ENCODE results near the gene TAGAP.
A peak's percentile ranks its signal among the peaks of the same experiment; 100 is the strongest.

DNA sequence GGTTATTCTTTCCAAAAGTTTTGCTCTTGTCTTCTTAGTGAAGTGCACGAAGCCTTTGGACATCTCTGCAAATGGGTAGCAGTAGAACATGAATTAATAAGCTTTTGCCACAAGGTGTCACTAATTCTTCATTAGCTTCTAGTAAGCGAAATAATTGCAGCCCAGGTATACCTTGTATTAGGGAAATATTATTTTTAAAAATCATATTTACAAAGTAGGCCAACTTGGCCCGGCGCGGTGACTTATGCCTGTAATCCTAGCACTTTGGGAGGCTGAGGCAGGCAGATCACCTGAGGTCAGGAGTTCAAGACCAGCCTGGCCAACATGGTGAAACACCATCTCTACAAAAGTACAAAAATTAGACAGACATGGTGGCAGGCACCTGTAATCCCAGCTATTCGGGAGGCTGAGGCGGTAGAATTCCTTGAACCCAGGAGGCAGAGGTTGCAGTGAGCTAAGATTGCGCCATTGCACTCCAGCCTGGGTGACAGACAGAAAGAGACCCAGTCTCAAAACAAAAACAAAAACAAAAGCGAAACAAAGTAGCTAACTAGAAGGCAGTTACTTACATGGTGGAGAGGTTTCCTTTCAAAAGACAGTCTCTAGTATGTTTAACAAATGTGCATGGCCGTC lies 36.0 kb downstream of the TAGAP start:
- TF ChIP-seq POLR2A (IDR thresholded peaks at IDR 0.05), result no peak
- TF ChIP-seq, protein P1, sequence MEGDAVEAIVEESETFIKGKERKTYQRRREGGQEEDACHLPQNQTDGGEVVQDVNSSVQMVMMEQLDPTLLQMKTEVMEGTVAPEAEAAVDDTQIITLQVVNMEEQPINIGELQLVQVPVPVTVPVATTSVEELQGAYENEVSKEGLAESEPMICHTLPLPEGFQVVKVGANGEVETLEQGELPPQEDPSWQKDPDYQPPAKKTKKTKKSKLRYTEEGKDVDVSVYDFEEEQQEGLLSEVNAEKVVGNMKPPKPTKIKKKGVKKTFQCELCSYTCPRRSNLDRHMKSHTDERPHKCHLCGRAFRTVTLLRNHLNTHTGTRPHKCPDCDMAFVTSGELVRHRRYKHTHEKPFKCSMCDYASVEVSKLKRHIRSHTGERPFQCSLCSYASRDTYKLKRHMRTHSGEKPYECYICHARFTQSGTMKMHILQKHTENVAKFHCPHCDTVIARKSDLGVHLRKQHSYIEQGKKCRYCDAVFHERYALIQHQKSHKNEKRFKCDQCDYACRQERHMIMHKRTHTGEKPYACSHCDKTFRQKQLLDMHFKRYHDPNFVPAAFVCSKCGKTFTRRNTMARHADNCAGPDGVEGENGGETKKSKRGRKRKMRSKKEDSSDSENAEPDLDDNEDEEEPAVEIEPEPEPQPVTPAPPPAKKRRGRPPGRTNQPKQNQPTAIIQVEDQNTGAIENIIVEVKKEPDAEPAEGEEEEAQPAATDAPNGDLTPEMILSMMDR (IDR thresholded peaks at IDR 0.05), result peak; percentile 34 to 62 (median 46)
